Sigmoid colon (tissue), 7 donors: ENCODE data around the gene STXBP3. TPM values are rescaled to one million over a fixed set of nuclear protein-coding genes. Genes with fewer than 3 reads are reported as not detected.
"Not testable (repeated sequence)": the region's sequence is repeated elsewhere in the genome, so short reads cannot be mapped to it uniquely, and the experiment has no call there.

ENCODE experiments used
- DNase-seq: peaks from one replicate; pipeline ENCODE4 v3.0.0-alpha.2; 2019
- H3K27ac ChIP-seq, 4 donors: fragments of 200-600 bp; sonication (generic); one replicate each; pipeline ENCODE4 v1.5.1; 2016 to 2019; ENCODE audit warnings: mild to moderate bottlenecking in 1 of 4
- H3K27me3 ChIP-seq, 3 donors: fragments of 200-600 bp; sonication (generic); one replicate each; pipeline ENCODE4 v1.5.1; 2019; ENCODE audit warnings: mild to moderate bottlenecking in 1 of 3
- H3K36me3 ChIP-seq, 4 donors: fragments of 200-600 bp; sonication (generic); one replicate each; pipeline ENCODE4 v1.5.1; 2016 to 2019
- H3K4me1 ChIP-seq, 4 donors: fragments of 200-600 bp; sonication (generic); one replicate each; pipeline ENCODE4 v1.5.1; 2017 to 2019
- H3K4me3 ChIP-seq, 4 donors: fragments of 200-600 bp; sonication (generic); one replicate each; pipeline ENCODE4 v1.5.1; 2017 to 2019; ENCODE audit warnings: mild to moderate bottlenecking in 2 of 4, moderate library complexity in 1 of 4
- H3K9me3 ChIP-seq, 4 donors: fragments of 200-600 bp in 3 of 4; sonication (generic) in 3 of 4; one replicate each; pipeline versions ENCODE4 v1.5.1 to v1.6.1; 2013 to 2019
- CTCF ChIP-seq, 4 experiments: fragments of 450-650 bp in 3 of 4; fragments of 200-600 bp in 1 of 4; IDR thresholded peaks; one replicate each; pipeline ENCODE4 v1.5.1; 2016 to 2019; ENCODE audit warnings: antibody characterized with exemption in 4 of 4, mild to moderate bottlenecking in 3 of 4, moderate library complexity in 2 of 4
- EP300 ChIP-seq, 4 donors: sonication (generic); formaldehyde crosslinking; IDR thresholded peaks; one replicate each; pipeline ENCODE4 v1.6.1; 2017; ENCODE audit warnings: antibody characterized with exemption in 4 of 4
- POLR2A ChIP-seq, 2 donors: fragments of 450-650 bp; IDR thresholded peaks; one replicate each; pipeline ENCODE4 v1.6.1; 2016; ENCODE audit warnings: antibody characterized with exemption in 2 of 2, mild to moderate bottlenecking in 2 of 2, moderate library complexity in 2 of 2
- POLR2AphosphoS5 ChIP-seq, 4 donors: sonication (generic); formaldehyde crosslinking; IDR thresholded peaks; one replicate each; pipeline ENCODE4 v1.6.1; 2017; ENCODE audit warnings: antibody characterized with exemption in 4 of 4
- WGBS, 2 donors: extraction: QIAGEN DNeasy Blood & Tissue Kit; methylation state at CpG; one replicate each; pipeline ENCODE4 v1.1.7; 2013; 5-methylcytosine and 5-hydroxymethylcytosine counted together
- intact Hi-C: fragments of 100-400 bp; cut with DNase I; formaldehyde crosslinking; loops from one replicate; pipeline ENCODE4 v1.15.1; 2023
- polyA plus RNA-seq, 3 donors: library from polyadenylated mRNA; stranded (reverse); fragments of 200-250 nt; gene quantifications; one replicate each; pipeline ENCODE4 v1.2.3, GENCODE V29; 2013
- total RNA-seq, 4 donors: library from RNA; depleted of rRNA; stranded (reverse); fragments of >200 nt; gene quantifications; one replicate each; pipeline ENCODE4 v1.1.0, GENCODE V29; 2016
- donor health status: healthy with polysubstance abuse.
- donor health status: Bipolar disorder and iron deficiency.
- donor health status: healthy.

Gene STXBP3
- total and polyA plus RNA-seq, 7 donors: 30.3 to 105 (median 60.1) TPM

DNA sequence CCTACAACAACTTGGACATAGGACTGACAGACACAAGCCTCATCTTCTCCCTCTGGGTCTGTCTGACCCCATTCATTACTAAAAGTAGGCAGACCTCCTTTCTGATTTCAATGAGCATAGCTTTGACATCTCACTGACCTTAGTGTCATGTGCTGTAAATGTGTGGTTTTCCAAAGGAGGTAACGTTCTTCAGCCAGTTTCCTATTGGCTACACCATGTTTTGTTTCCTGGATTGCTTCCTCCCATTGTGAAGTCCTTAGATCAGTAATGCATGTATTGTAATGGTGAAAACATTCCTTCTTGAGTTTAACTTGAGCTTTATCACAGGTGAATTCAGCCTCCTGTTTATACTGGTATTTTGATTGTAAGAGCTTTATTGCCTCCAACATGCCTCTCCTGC lies 20.6 kb downstream of the STXBP3 start:
- Histone ChIP-seq H3K36me3 (peaks cover 5 to 69% (median 13%) of the 10 kb centered on the region in 4 donors), H3K4me3 (no peak overlapping the region), H3K27me3 (no peaks in the 10 kb centered on the region), H3K27ac (no peak overlapping the region), H3K4me1 (no peaks in the 10 kb centered on the region), H3K9me3 (no peaks in the 10 kb centered on the region)
- intact Hi-C loops: no loop called here
- TF ChIP-seq POLR2AphosphoS5 (IDR thresholded peaks at IDR 0.05) (no peak), EP300 (IDR thresholded peaks at IDR 0.05) (no peak), CTCF (IDR thresholded peaks at IDR 0.05) (no peak), POLR2A (IDR thresholded peaks at IDR 0.05) (no peak)
- no peak for DNase-seq
- 62 to 68% methylated on average over 1 of the region's 1 CpG for WGBS, 2 donors

GRCh38 chr1:108767708-108768107 lies 21.2 kb downstream of the STXBP3 start:
- H3K4me3 ChIP-seq: no peak overlapping the region
- intact Hi-C loops: no loop called here
- no peaks in the 10 kb centered on the region for H3K9me3 ChIP-seq
- H3K27me3 ChIP-seq: no peaks in the 10 kb centered on the region
- H3K27ac ChIP-seq: no peak overlapping the region
- no peak for TF ChIP-seq CTCF (IDR thresholded peaks at IDR 0.05)
- no peak for TF ChIP-seq POLR2A (IDR thresholded peaks at IDR 0.05)
- no peak for TF ChIP-seq POLR2AphosphoS5 (IDR thresholded peaks at IDR 0.05)
- no peak for TF ChIP-seq EP300 (IDR thresholded peaks at IDR 0.05)
- H3K4me1 ChIP-seq: no peaks in the 10 kb centered on the region
- WGBS, 2 donors: 91 to 92% methylated on average over 3 of the region's 3 CpGs
- no peak for DNase-seq
- H3K36me3 ChIP-seq: peaks cover 7 to 65% (median 14%) of the 10 kb centered on the region in 4 donors

GRCh38 chr1:108777839-108778238 lies 31.4 kb downstream of the STXBP3 start:
- Histone ChIP-seq H3K4me3 (no peak overlapping the region), H3K27ac (no peak overlapping the region), H3K27me3 (no peaks in the 10 kb centered on the region), H3K4me1 (no peaks in the 10 kb centered on the region), H3K9me3 (no peaks in the 10 kb centered on the region), H3K36me3 (peaks cover 0 to 93% (median 13%) of the 10 kb centered on the region in 4 donors)
- intact Hi-C loops: no loop called here
- no peak for DNase-seq
- TF ChIP-seq EP300 (IDR thresholded peaks at IDR 0.05) (no peak), CTCF (IDR thresholded peaks at IDR 0.05) (no peak), POLR2A (IDR thresholded peaks at IDR 0.05) (no peak), POLR2AphosphoS5 (IDR thresholded peaks at IDR 0.05) (no peak)

GRCh38 chr1:108779455-108779854 lies 33.0 kb downstream of the STXBP3 start:
- no peaks in the 10 kb centered on the region for H3K27me3 ChIP-seq
- intact Hi-C loops: no loop called here
- no peak for DNase-seq
- TF ChIP-seq POLR2AphosphoS5 (IDR thresholded peaks at IDR 0.05): no peak
- TF ChIP-seq EP300 (IDR thresholded peaks at IDR 0.05): no peak
- no peak for TF ChIP-seq POLR2A (IDR thresholded peaks at IDR 0.05)
- no peak for TF ChIP-seq CTCF (IDR thresholded peaks at IDR 0.05)
- no peak overlapping the region for H3K4me3 ChIP-seq
- H3K9me3 ChIP-seq: no peaks in the 10 kb centered on the region
- H3K36me3 ChIP-seq: peaks cover 0 to 93% (median 11%) of the 10 kb centered on the region in 4 donors
- no peaks in the 10 kb centered on the region for H3K4me1 ChIP-seq
- no peak overlapping the region for H3K27ac ChIP-seq

DNA sequence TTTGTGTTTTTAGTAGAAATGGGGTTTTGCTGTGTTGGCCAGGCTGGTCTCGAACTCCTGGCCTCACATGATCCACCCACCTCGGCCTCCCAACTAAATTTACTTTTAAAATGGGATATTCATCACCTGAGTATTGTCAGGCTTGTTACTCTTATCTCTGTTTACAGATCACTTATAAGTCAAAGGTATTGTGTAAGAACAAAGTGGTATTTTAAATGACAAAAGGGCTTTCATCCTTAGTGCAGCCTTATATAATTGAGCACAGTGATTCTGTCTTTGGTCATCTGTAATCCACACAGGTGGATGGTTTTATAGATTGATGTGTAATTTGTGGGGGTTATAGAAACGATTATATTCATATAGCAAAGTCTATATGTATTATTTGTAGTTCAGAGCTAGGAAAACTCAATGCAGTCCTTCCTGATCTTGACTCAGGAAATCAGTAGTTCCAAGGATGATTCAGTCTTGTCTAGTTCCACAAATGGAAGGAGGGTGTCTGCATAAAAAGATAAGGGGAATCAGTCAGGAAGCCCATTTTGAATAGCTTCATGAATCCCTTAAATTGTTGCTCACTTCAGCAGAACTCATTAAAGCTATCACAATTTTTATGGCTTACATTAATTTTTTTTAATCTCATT lies 34.6 kb downstream of the STXBP3 start:
- WGBS, 2 donors: 42 to 77% methylated on average over 3 of the region's 3 CpGs
- Histone ChIP-seq H3K27me3 (no peaks in the 10 kb centered on the region), H3K36me3 (peaks cover 5 to 94% (median 25%) of the 10 kb centered on the region in 4 donors), H3K27ac (no peak overlapping the region), H3K9me3 (peaks cover 0 to 9% (median 8%) of the 10 kb centered on the region in 4 donors), H3K4me3 (no peak overlapping the region), H3K4me1 (no peaks in the 10 kb centered on the region)
- no peak for TF ChIP-seq POLR2A (IDR thresholded peaks at IDR 0.05)
- no peak for TF ChIP-seq CTCF (IDR thresholded peaks at IDR 0.05)
- no peak for TF ChIP-seq POLR2AphosphoS5 (IDR thresholded peaks at IDR 0.05)
- no peak for TF ChIP-seq EP300 (IDR thresholded peaks at IDR 0.05)
- intact Hi-C loops: no loop called here
- no peak for DNase-seq

DNA sequence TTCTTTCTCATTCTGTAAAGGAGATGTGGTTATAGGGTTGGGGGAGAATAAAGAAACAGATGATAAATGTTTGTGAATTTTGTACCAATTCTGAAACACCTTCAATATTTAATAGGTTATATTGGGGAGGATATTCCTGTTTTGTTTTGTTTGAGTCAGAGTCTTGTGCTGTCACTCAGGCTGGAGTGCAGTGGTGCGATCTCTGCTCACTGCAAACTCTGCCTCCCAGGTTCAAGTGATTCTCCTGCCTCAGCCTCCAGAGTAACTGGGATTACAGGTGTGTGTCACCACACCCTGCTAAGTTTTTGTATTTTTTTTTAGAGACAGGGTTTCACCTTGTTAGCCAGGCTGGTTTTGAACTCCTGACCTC lies 35.1 kb downstream of the STXBP3 start:
- DNase-seq, H3K27ac ChIP-seq, H3K4me3 ChIP-seq, H3K4me1 ChIP-seq, intact Hi-C loops, H3K27me3 ChIP-seq: not testable (repeated sequence)
- Histone ChIP-seq H3K9me3 (peaks cover 0 to 10% (median 8%) of the 10 kb centered on the region in 4 donors), H3K36me3 (peaks cover 8 to 94% (median 27%) of the 10 kb centered on the region in 4 donors)
- WGBS, 2 donors: 98% methylated on average over 1 of the region's 1 CpG
